Urothelium cell line (cell line): ENCODE measurements around the gene ADAMTS2.
"Not testable (repeated sequence)": the region's sequence is repeated elsewhere in the genome, so short reads cannot be mapped to it uniquely, and the experiment has no call there.

ENCODE experiments used
- DNase-seq: peaks from one replicate; pipeline ENCODE4 v3.0.0; 2011; ENCODE audit warnings: low spot score, mixed read lengths
- FAIRE-seq: peaks from 2 replicates; lab custom pipeline; 2011; peaks lifted over from hg19 to GRCh38; lab: Jason Lieb, UNC

The ADAMTS2 gene

GRCh38 chr5:179327021-179327735 lies 18.1 kb downstream of the ADAMTS2 start:
- no peak for FAIRE-seq
- DNase-seq = no peak

GRCh38 chr5:179326122-179326927 lies 18.9 kb downstream of the ADAMTS2 start:
- FAIRE-seq = no peak
- DNase-seq = no peak

- FAIRE-seq (no peak), DNase-seq (no peak)
Observed at GRCh38 chr5:179325296-179326031, 19.8 kb downstream of the ADAMTS2 start.

- no peak for FAIRE-seq
- no peak for DNase-seq
Observed at GRCh38 chr5:179324760-179325295, 20.4 kb downstream of the ADAMTS2 start.

GRCh38 chr5:179324316-179324715 lies 20.9 kb downstream of the ADAMTS2 start:
- not testable (repeated sequence) for DNase-seq, FAIRE-seq

- FAIRE-seq = no peak
- DNase-seq = no peak
Observed at GRCh38 chr5:179323026-179323870, 22.0 kb downstream of the ADAMTS2 start.

GRCh38 chr5:179322071-179323025 lies 22.9 kb downstream of the ADAMTS2 start:
- DNase-seq (no peak), FAIRE-seq (no peak)

- DNase-seq (no peak), FAIRE-seq (no peak)
Observed at GRCh38 chr5:179321206-179321987, 23.9 kb downstream of the ADAMTS2 start.

- FAIRE-seq (no peak), DNase-seq (no peak)
Observed at GRCh38 chr5:179319741-179320281, 25.4 kb downstream of the ADAMTS2 start.

GRCh38 chr5:179319123-179319522 lies 26.1 kb downstream of the ADAMTS2 start:
- no peak for DNase-seq
- peak; percentile 68 for FAIRE-seq

- DNase-seq (no peak), FAIRE-seq (no peak)
Observed at GRCh38 chr5:179318221-179318955, 26.9 kb downstream of the ADAMTS2 start.

- FAIRE-seq (no peak), DNase-seq (no peak)
Observed at GRCh38 chr5:179317411-179318220, 27.6 kb downstream of the ADAMTS2 start.

- FAIRE-seq = no peak
- DNase-seq = no peak
Observed at GRCh38 chr5:179316982-179317381, 28.3 kb downstream of the ADAMTS2 start.

GRCh38 chr5:179316111-179316551 lies 29.1 kb downstream of the ADAMTS2 start:
- DNase-seq = no peak
- FAIRE-seq = no peak

GRCh38 chr5:179315356-179315890 lies 29.8 kb downstream of the ADAMTS2 start:
- FAIRE-seq = no peak
- no peak for DNase-seq
